ENCODE data around the gene SMDT1. TPM values are rescaled to one million over a fixed set of nuclear protein-coding genes. Genes with fewer than 3 reads are reported as not detected.

The SMDT1 gene
- total and polyA plus RNA-seq, 4 donors: 34.7 to 167 (median 100) TPM

DNA sequence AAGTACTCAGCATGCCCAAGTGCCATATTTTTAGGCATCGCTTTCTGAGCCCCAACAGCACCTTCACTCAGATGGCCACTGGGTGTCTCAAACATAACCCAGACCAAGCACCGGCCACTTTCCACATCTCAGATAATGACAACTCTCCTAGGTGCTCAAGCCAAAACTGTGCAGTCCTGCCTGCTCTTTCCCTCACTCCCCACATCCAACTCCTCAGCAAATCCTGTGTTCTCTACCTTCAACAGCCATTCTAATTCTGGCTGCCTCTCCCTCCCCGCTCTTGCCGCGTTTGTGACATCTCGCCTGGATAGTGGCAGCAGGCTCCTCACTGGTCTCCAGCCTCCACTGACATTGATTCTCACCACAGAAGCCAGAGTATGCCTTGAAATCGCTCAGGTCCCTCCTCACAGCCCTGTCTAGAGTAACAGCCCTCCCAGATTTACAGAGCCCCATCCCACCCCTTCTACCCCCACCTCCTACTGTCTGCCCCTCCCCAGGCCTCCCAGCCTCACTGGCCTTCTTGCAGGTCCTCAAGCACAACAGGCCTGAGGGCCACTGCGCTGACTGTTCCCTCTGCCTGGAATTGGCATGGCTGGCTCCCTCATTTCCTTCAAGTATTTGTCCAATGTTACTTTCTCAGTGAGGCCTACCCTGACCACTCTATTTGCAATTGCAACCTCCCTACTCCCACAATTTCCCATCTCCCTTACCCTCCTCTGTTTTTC lies 6.7 kb upstream of the SMDT1 start:
- peaks cover 0 to 41% (median 14%) of the 10 kb centered on the region in 5 donors for H3K4me1 ChIP-seq (ENCODE audit: control insufficient read depth in 5 of 5, insufficient read depth in 5 of 5, low read length in 5 of 5)

DNA sequence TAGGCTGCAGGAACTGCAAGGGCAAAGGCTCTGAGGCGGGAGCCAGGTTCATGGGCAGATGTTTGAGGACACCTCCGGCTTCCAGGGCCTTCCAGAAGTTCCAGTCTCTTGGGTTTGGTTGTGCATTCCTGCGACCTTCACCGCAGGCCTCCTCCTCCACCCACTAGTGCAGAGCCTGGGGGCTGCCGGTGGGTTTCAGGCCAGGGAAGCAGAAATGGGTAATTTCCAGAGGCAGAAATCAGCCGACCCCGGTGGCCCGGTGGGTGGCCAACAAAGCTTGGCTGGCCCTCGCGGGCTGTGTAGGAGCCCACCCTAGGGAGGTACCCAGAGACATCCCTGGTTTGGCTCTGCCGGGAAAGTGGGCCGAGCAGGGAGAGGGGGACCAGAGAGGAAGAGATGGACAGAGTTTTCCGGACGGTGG lies 5.9 kb upstream of the SMDT1 start:
- TF ChIP-seq, protein P1, sequence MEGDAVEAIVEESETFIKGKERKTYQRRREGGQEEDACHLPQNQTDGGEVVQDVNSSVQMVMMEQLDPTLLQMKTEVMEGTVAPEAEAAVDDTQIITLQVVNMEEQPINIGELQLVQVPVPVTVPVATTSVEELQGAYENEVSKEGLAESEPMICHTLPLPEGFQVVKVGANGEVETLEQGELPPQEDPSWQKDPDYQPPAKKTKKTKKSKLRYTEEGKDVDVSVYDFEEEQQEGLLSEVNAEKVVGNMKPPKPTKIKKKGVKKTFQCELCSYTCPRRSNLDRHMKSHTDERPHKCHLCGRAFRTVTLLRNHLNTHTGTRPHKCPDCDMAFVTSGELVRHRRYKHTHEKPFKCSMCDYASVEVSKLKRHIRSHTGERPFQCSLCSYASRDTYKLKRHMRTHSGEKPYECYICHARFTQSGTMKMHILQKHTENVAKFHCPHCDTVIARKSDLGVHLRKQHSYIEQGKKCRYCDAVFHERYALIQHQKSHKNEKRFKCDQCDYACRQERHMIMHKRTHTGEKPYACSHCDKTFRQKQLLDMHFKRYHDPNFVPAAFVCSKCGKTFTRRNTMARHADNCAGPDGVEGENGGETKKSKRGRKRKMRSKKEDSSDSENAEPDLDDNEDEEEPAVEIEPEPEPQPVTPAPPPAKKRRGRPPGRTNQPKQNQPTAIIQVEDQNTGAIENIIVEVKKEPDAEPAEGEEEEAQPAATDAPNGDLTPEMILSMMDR (IDR thresholded peaks at IDR 0.05; ENCODE audit: control extremely low read depth, extremely low read depth): no peak
- Histone ChIP-seq H3K9me3 (ENCODE audit: control insufficient read depth in 4 of 4, insufficient read depth in 3 of 4, low read length in 3 of 4) (no peaks in the 10 kb centered on the region), H3K9ac (ENCODE audit: insufficient read depth in 1 of 2, low read length in 2 of 2) (peak overlapping the region; percentile 63 to 76), H3K27ac (ENCODE audit: low read depth in 1 of 2, low read length in 1 of 2) (peak overlapping the region in 1 of 2 donors; percentile 93), H3K4me1 (ENCODE audit: control insufficient read depth in 5 of 5, insufficient read depth in 5 of 5, low read length in 5 of 5) (peaks cover 7 to 49% (median 20%) of the 10 kb centered on the region in 5 donors), H3K27me3 (ENCODE audit: control insufficient read depth in 3 of 3, insufficient read depth in 3 of 3, low read length in 2 of 3) (no peaks in the 10 kb centered on the region), H3K4me3 (peak overlapping the region; percentile 72), H3K36me3 (ENCODE audit: control insufficient read depth in 4 of 4, insufficient read depth in 4 of 4, low read length in 4 of 4) (peaks cover 0 to 11% (median 7%) of the 10 kb centered on the region in 4 donors)
- 71 to 72% methylated on average over 14 of the region's 14 CpGs for WGBS, 2 donors
- DNase-seq (peak in 1 of 3 donors; percentile 2), ATAC-seq (ENCODE audit: insufficient read depth, low FRiP score) (no peak)

More for the DNA sequence above, 6.7 kb upstream of the SMDT1 start:
- Histone ChIP-seq H3K9ac (ENCODE audit: insufficient read depth in 1 of 2, low read length in 2 of 2) (no peak overlapping the region), H3K27me3 (ENCODE audit: control insufficient read depth in 3 of 3, insufficient read depth in 3 of 3, low read length in 2 of 3) (no peaks in the 10 kb centered on the region), H3K4me3 (no peak overlapping the region), H3K9me3 (ENCODE audit: control insufficient read depth in 4 of 4, insufficient read depth in 3 of 4, low read length in 3 of 4) (no peaks in the 10 kb centered on the region), H3K36me3 (ENCODE audit: control insufficient read depth in 4 of 4, insufficient read depth in 4 of 4, low read length in 4 of 4) (peaks cover 0 to 12% (median 8%) of the 10 kb centered on the region in 4 donors), H3K27ac (ENCODE audit: low read depth in 1 of 2, low read length in 1 of 2) (no peak overlapping the region)
- 83 to 97% methylated on average over 8 of the region's 8 CpGs for WGBS, 2 donors
- DNase-seq: peak in 1 of 3 donors; percentile 8
- TF ChIP-seq, protein P1 (IDR thresholded peaks at IDR 0.05; ENCODE audit: control extremely low read depth, extremely low read depth): no peak
- ATAC-seq (ENCODE audit: insufficient read depth, low FRiP score): no peak

DNA sequence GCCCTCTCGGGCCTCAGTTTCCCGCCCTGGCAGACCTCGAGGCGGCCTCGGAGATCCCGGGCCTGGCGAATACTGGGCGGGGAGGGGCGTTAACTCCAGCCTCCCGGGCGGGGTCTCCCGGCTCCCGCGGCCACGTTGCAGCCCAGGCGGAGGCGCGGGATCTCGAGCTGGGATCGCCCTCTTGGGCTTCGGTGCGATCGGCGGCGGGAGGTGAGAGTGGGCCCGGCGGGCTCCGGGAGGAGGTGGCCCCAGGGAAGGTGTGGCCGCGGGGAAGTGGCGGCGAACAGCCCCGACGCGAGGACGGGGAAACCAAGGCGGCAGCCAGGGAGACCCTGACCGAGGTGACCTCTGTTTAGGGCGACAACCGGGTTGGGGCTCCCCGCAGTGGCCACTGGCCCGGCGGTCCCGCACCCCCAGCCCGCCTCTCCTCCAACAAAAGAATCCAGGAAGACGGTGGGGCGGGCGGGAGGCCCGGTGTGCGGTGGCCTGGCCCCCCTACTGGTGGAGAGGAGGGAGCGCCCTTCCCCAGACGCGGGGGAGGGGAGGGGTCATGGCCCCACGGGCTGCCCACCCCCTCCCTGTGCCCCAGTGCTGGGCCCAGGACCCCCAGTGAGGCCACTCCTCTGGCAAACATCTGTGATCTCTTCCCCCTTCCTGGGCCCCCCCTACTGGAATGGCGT lies 5.2 kb upstream of the SMDT1 start, which contains the start of gene PHETA2:
Gene PHETA2, plus strand, starts transcription at position 117 of the 680 bp plus-strand sequence. CDS start 3,046 bp downstream, outside the sequence.
- Histone ChIP-seq H3K9me3 (ENCODE audit: control insufficient read depth in 4 of 4, insufficient read depth in 3 of 4, low read length in 3 of 4) (no peaks in the 10 kb centered on the region), H3K9ac (ENCODE audit: insufficient read depth in 1 of 2, low read length in 2 of 2) (peak within 1 kb of the TSS; percentile 63 to 76), H3K27ac (ENCODE audit: low read depth in 1 of 2, low read length in 1 of 2) (peak within 1 kb of the TSS; percentile 78 to 93), H3K36me3 (ENCODE audit: control insufficient read depth in 4 of 4, insufficient read depth in 4 of 4, low read length in 4 of 4) (peaks cover 0 to 11% (median 7%) of the 10 kb centered on the region in 4 donors), H3K27me3 (ENCODE audit: control insufficient read depth in 3 of 3, insufficient read depth in 3 of 3, low read length in 2 of 3) (no peaks in the 10 kb centered on the region), H3K4me3 (peak within 1 kb of the TSS; percentile 72), H3K4me1 (ENCODE audit: control insufficient read depth in 5 of 5, insufficient read depth in 5 of 5, low read length in 5 of 5) (peaks cover 8 to 55% (median 20%) of the 10 kb centered on the region in 5 donors)
- TF ChIP-seq, protein P1 (IDR thresholded peaks at IDR 0.05; ENCODE audit: control extremely low read depth, extremely low read depth): no peak
- WGBS, 2 donors: 1% methylated on average over 31 to 55 of the region's 55 CpGs
- no peak for ATAC-seq (ENCODE audit: insufficient read depth, low FRiP score)
- DNase-seq: peak; percentile 70 to 78 (median 71)
